ENCODE results near the gene TTC24. TPM values are rescaled to one million over a fixed set of nuclear protein-coding genes. Genes with fewer than 3 reads are reported as not detected.

Gene TTC24
- polyA plus RNA-seq, 1 donor from 2014 or later, result not detected

GRCh38 chr1:156544592-156545102 lies 34.9 kb upstream of the TTC24 start:
- no peak for TF ChIP-seq EP300 (conservative IDR thresholded peaks at IDR 0.05; ENCODE audit: poor library complexity, severe bottlenecking)
- no peak for TF ChIP-seq POLR2AphosphoS5 (IDR thresholded peaks at IDR 0.05)
- TF ChIP-seq EZH2 (IDR thresholded peaks at IDR 0.05; ENCODE audit: borderline replicate concordance, insufficient read depth, low read length, poor library complexity, severe bottlenecking), result no peak
- Histone ChIP-seq H3K79me2 (replicated peaks; ENCODE audit: insufficient read depth, low read length) (no peaks in the 10 kb centered on the region), H4K20me1 (ENCODE audit: insufficient read depth) (no peaks in the 10 kb centered on the region), H3K9me2 (ENCODE audit: insufficient read depth, low read length) (no peaks in the 10 kb centered on the region), H3K27ac (ENCODE audit: low read length) (no peak overlapping the region), H3K4me3 (ENCODE audit: low read length) (no peak overlapping the region), H2AFZ (ENCODE audit: low read depth, low read length) (no peak overlapping the region), H3K4me2 (ENCODE audit: low read length) (no peak overlapping the region), H3K9ac (ENCODE audit: low read length) (no peak overlapping the region), H3K9me3 (ENCODE audit: low read length) (no peaks in the 10 kb centered on the region), H3F3A (ENCODE audit: insufficient read depth, low read length, poor library complexity, severe bottlenecking) (no peaks in the 10 kb centered on the region), H3K36me3 (ENCODE audit: insufficient read depth, low read length) (no peaks in the 10 kb centered on the region), H3K27me3 (ENCODE audit: insufficient read depth, low read depth, low read length) (no peaks in the 10 kb centered on the region)

DNA sequence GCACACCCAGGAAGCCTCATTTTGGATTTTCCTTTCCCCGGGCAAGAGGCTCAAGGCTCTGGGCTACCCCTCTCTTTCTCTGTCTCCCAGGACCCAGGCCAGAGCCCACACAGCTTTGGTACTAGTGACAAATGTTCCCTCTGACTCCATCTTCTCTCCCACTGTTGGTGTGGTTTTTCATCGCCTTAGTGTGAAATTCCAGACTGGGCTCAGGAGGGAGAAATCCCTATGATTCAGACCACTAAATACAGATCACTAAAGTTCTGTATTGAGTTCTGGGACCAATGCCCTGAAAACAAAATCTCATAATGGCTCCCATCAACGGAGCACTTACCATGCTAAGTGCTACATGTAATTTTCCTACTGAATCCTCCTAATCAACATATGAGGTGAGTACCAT lies 33.3 kb upstream of the TTC24 start:
- TF ChIP-seq EZH2 (IDR thresholded peaks at IDR 0.05; ENCODE audit: borderline replicate concordance, insufficient read depth, low read length, poor library complexity, severe bottlenecking) (no peak), EP300 (conservative IDR thresholded peaks at IDR 0.05; ENCODE audit: poor library complexity, severe bottlenecking) (no peak), MXI1 (conservative IDR thresholded peaks at IDR 0.05; ENCODE audit: poor library complexity, severe bottlenecking) (no peak), REST (IDR thresholded peaks at IDR 0.05; ENCODE audit: borderline replicate concordance) (no peak), POLR2AphosphoS5 (IDR thresholded peaks at IDR 0.05) (no peak), SMC3 (conservative IDR thresholded peaks at IDR 0.05; ENCODE audit: poor library complexity) (no peak), RAD21 (conservative IDR thresholded peaks at IDR 0.05) (no peak), TAF1 (IDR thresholded peaks at IDR 0.05; ENCODE audit: low read depth) (no peak)
- TF ChIP-seq, protein P1, sequence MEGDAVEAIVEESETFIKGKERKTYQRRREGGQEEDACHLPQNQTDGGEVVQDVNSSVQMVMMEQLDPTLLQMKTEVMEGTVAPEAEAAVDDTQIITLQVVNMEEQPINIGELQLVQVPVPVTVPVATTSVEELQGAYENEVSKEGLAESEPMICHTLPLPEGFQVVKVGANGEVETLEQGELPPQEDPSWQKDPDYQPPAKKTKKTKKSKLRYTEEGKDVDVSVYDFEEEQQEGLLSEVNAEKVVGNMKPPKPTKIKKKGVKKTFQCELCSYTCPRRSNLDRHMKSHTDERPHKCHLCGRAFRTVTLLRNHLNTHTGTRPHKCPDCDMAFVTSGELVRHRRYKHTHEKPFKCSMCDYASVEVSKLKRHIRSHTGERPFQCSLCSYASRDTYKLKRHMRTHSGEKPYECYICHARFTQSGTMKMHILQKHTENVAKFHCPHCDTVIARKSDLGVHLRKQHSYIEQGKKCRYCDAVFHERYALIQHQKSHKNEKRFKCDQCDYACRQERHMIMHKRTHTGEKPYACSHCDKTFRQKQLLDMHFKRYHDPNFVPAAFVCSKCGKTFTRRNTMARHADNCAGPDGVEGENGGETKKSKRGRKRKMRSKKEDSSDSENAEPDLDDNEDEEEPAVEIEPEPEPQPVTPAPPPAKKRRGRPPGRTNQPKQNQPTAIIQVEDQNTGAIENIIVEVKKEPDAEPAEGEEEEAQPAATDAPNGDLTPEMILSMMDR (IDR thresholded peaks at IDR 0.05; ENCODE audit: poor library complexity, severe bottlenecking), result no peak
- no peaks in the 10 kb centered on the region for H3K27me3 ChIP-seq (ENCODE audit: insufficient read depth, low read depth, low read length)
- H3K36me3 ChIP-seq (ENCODE audit: insufficient read depth, low read length), result no peaks in the 10 kb centered on the region
- H3K4me2 ChIP-seq (ENCODE audit: low read length), result no peak overlapping the region
- no peak overlapping the region for H3K4me3 ChIP-seq (ENCODE audit: low read length)
- H2AFZ ChIP-seq (ENCODE audit: low read depth, low read length), result no peak overlapping the region
- no peaks in the 10 kb centered on the region for H3K79me2 ChIP-seq (replicated peaks; ENCODE audit: insufficient read depth, low read length)
- H3F3A ChIP-seq (ENCODE audit: insufficient read depth, low read length, poor library complexity, severe bottlenecking), result no peaks in the 10 kb centered on the region
- H3K9me3 ChIP-seq (ENCODE audit: low read length), result no peaks in the 10 kb centered on the region
- H4K20me1 ChIP-seq (ENCODE audit: insufficient read depth), result no peaks in the 10 kb centered on the region
- H3K9ac ChIP-seq (ENCODE audit: low read length), result no peak overlapping the region
- H3K9me2 ChIP-seq (ENCODE audit: insufficient read depth, low read length), result no peaks in the 10 kb centered on the region
- no peak overlapping the region for H3K27ac ChIP-seq (ENCODE audit: low read length)

Measured in neural cell (in vitro differentiated cells).